HCT116 (cell line): Measurements from ENCODE around the gene SPI1. TPM values are rescaled to one million over a fixed set of nuclear protein-coding genes. Genes with fewer than 3 reads are reported as not detected.

Experiments used
- ATAC-seq: fragments of 200-7000 bp; cut with Tn5 transposase; 2 replicates; pipeline ENCODE4 v1.9.1; 2020; ENCODE audit warnings: mild to moderate bottlenecking, moderate library complexity
- BruUV-seq: library from RNA; stranded (reverse); fragments of 400-500 nt; replicated peaks from 2 replicates; lab custom pipeline; 2021; lab: Mats Ljungman, UMichigan
- CTCF ChIA-PET: fragments of 300-600 bp; sonication (Branson Sonifier 250); formaldehyde crosslinking; loops from one replicate; lab custom pipeline; 2021; ENCODE audit warnings: antibody characterized with exemption; lab: Charles Lee
- POLR2A ChIA-PET: fragments of 300-600, 350-600 bp; sonication (Branson Sonifier 250); formaldehyde crosslinking; loops from one replicate; lab custom pipeline; 2021; ENCODE audit warnings: antibody characterized with exemption; lab: Charles Lee
- RAD21 ChIA-PET, 2 experiments: fragments of 300-600 bp; sonication (Branson Sonifier 250); formaldehyde crosslinking; loops; one replicate each; lab custom pipeline; 2023; ENCODE audit warnings: low total read pairs in 2 of 2; ENCODE audit not compliant: uncharacterized antibody in 2 of 2, unreplicated experiment in 2 of 2, low non-redundant PET in 1 of 2; lab: Charles Lee
- DNase-seq: peaks from one replicate; pipeline ENCODE4 v3.0.0-alpha.2; 2010; ENCODE audit warnings: low read depth, low spot score
- H2AFZ ChIP-seq: fragments of 200-600 bp; shearing (Covaris generic), sonication (generic); 2 replicates; pipeline ENCODE4 v1.6.1; 2017; ENCODE audit warnings: low read depth, mixed run types, mixed read lengths, antibody characterized with exemption, low read length; ENCODE audit not compliant: poor library complexity, severe bottlenecking
- H3K27ac ChIP-seq: 2 replicates; pipeline ENCODE4 v1.5.1; 2012; ENCODE audit warnings: low read depth, low read length
- H3K27me3 ChIP-seq: fragments of 200-600 bp; sonication (generic); 2 replicates; pipeline ENCODE4 v1.6.1; 2016; ENCODE audit warnings: mixed run types, low read length, mixed read lengths; ENCODE audit not compliant: insufficient read depth
- H3K36me3 ChIP-seq, 2 experiments: fragments of 200-500 bp in 1 of 2; fragments of 200-600 bp in 1 of 2; sonication (Bioruptor generic) in 1 of 2; sonication (generic) in 1 of 2; 2 replicates each; pipeline versions ENCODE4 v1.5.1 to v1.6.1; 2014 to 2016; ENCODE audit warnings: low read length in 2 of 2, inconsistent platforms in 1 of 2, mixed read lengths in 1 of 2, mixed run types in 1 of 2; ENCODE audit not compliant: insufficient read depth in 2 of 2, control insufficient read depth in 1 of 2
- H3K4me1 ChIP-seq, 2 experiments: fragments of 200-600 bp in 1 of 2; sonication (generic) in 1 of 2; 2 replicates each; pipeline versions ENCODE4 v1.5.1 to v1.6.1; 2012 to 2017; ENCODE audit warnings: low read length in 2 of 2, inconsistent platforms in 1 of 2, mild to moderate bottlenecking in 1 of 2, mixed read lengths in 1 of 2, mixed run types in 1 of 2, moderate library complexity in 1 of 2; ENCODE audit not compliant: insufficient read depth in 2 of 2, control insufficient read depth in 1 of 2
- H3K4me2 ChIP-seq: fragments of 200-600 bp; sonication (generic); 2 replicates; pipeline ENCODE4 v1.6.1; 2017; ENCODE audit warnings: mixed run types, low read length, mixed read lengths
- H3K4me3 ChIP-seq, 2 experiments: fragments of 200-600 bp in 1 of 2; sonication (generic) in 1 of 2; replicated peaks in 1 of 2; 2 replicates each; pipeline ENCODE4 v1.5.1; 2011 to 2016; ENCODE audit warnings: low read length in 2 of 2, control low read depth in 1 of 2, low read depth in 1 of 2, mild to moderate bottlenecking in 1 of 2, mixed read lengths in 1 of 2, mixed run types in 1 of 2
- H3K79me2 ChIP-seq: fragments of 200-600 bp; sonication (generic); 2 replicates; pipeline ENCODE4 v1.6.1; 2017; ENCODE audit warnings: mild to moderate bottlenecking, mixed run types, low read length, moderate library complexity, mixed read lengths; ENCODE audit not compliant: insufficient read depth
- H3K9ac ChIP-seq: fragments of 200-600 bp; sonication (generic); 2 replicates; pipeline ENCODE4 v1.6.1; 2016; ENCODE audit warnings: low read length, mixed read lengths
- H3K9me2 ChIP-seq: fragments of 200-600 bp; sonication (generic), shearing (Covaris generic); 2 replicates; pipeline ENCODE4 v1.6.1; 2017; ENCODE audit warnings: mixed run types, mild to moderate bottlenecking, moderate library complexity; ENCODE audit not compliant: insufficient read depth
- H3K9me3 ChIP-seq, 2 experiments: fragments of 200-500 bp in 1 of 2; fragments of 200-600 bp in 1 of 2; sonication (Bioruptor generic) in 1 of 2; sonication (generic) in 1 of 2; 2 replicates each; pipeline ENCODE4 v1.6.1; 2014 to 2017; ENCODE audit warnings: low read length in 2 of 2, mixed read lengths in 2 of 2, inconsistent platforms in 1 of 2, low read depth in 1 of 2, mild to moderate bottlenecking in 1 of 2, mixed run types in 1 of 2, moderate library complexity in 1 of 2; ENCODE audit not compliant: control insufficient read depth in 1 of 2, insufficient read depth in 1 of 2
- H4K20me1 ChIP-seq: fragments of 200-600 bp; sonication (generic), shearing (Covaris generic); 2 replicates; pipeline ENCODE4 v1.6.1; 2017; ENCODE audit warnings: mixed run types, mild to moderate bottlenecking, moderate library complexity; ENCODE audit not compliant: insufficient read depth
- POLR2A ChIP-seq: IDR thresholded peaks from 2 replicates; pipeline ENCODE4 v1.7.0; 2011; ENCODE audit warnings: borderline replicate concordance; ENCODE audit not compliant: insufficient read depth, insufficient read length; ENCODE audit errors: extremely low read depth
- ZBTB33 ChIP-seq: IDR thresholded peaks from 2 replicates; pipeline ENCODE4 v1.6.1; 2011; ENCODE audit warnings: mild to moderate bottlenecking, low read length, moderate library complexity; ENCODE audit not compliant: insufficient replicate concordance; ENCODE audit errors: extremely low read depth
- intact Hi-C: fragments of 100-400 bp; cut with micrococcal nuclease; formaldehyde crosslinking; loops from 2 replicates; pipeline ENCODE4 v1.10.0; 2022
- microRNA-seq: library from miRNA; unstranded; fragments of <30 nt; microRNA quantifications from one replicate; pipeline ENCODE4, GENCODE V29; 2016; ENCODE audit warnings: borderline number of aligned reads
- total RNA-seq: library from RNA; stranded (reverse); gene quantifications from one replicate; pipeline ENCODE4 v1.2.1, GENCODE V29; 2021; ENCODE audit not compliant: unreplicated experiment

Gene SPI1
- total RNA-seq, 1 experiment from 2014 or later, result 0.32 TPM

GRCh38 chr11:47305734-47306483 is 72.4 kb downstream of the SPI1 start:
- Histone ChIP-seq H3K4me2 (no peak overlapping the region), H3K9me2 (no peaks in the 10 kb centered on the region), H3K27ac (no peak overlapping the region), H3K9me3 (no peaks in the 10 kb centered on the region)
- no peak for ATAC-seq
- TF ChIP-seq POLR2A (no peak), ZBTB33 (no peak)
- TF ChIP-seq, all 23 proteins: peak for 0
- POLR2A ChIA-PET, result no interaction called here
- Histone ChIP-seq H3K9ac (no peak overlapping the region), H3K79me2 (no peaks in the 10 kb centered on the region), H2AFZ (no peak overlapping the region), H3K4me3 (no peak overlapping the region), H3K4me1 (no peaks in the 10 kb centered on the region), H3K27me3 (no peaks in the 10 kb centered on the region), H3K36me3 (peaks cover 22 to 23% of the 10 kb centered on the region in 2 experiments), H4K20me1 (no peaks in the 10 kb centered on the region)
- BruUV-seq, result no TSS peak
- CTCF ChIA-PET, result no interaction called here
- intact Hi-C loops, result no loop called here
- DNase-seq, result no peak
- RAD21 ChIA-PET, result interaction anchor here in 1 of 2 experiments (0.5 kb wide), 1 partner anchor 13 kb away, joined by 8 read pairs; no protein-coding TSS in a partner anchor

Small RNA genes lying within 50 kb of the gene (microRNA-seq; reads per million reads assigned to microRNA genes)
- not detected for gene MIR4487

Other genes with a start within 250 kb of the SPI1 start
- 73.5 TPM for gene ARFGAP2, start 201.7 kb downstream of the SPI1 start, total RNA-seq
- gene PACSIN3, start 192.1 kb downstream of the SPI1 start, total RNA-seq, result 63.1 TPM
- 64.0 TPM for gene DDB2, start 163.6 kb downstream of the SPI1 start, total RNA-seq
- 21.5 TPM for gene ACP2, start 129.7 kb downstream of the SPI1 start, total RNA-seq
- gene NR1H3, start 120.6 kb downstream of the SPI1 start, total RNA-seq, result 23.5 TPM
- gene MADD, start 108.4 kb downstream of the SPI1 start, total RNA-seq, result 37.1 TPM
- 0.25 TPM for gene MYBPC3, start 25.8 kb downstream of the SPI1 start, total RNA-seq
- 23.9 TPM for gene SLC39A13, start 30.0 kb upstream of the SPI1 start, total RNA-seq
- 155 TPM for gene PSMC3, start 47.9 kb upstream of the SPI1 start, total RNA-seq
- 0.57 TPM for gene RAPSN, start 70.6 kb upstream of the SPI1 start, total RNA-seq
- 133 TPM for gene CELF1, start 174.6 kb upstream of the SPI1 start, total RNA-seq
- gene PTPMT1, start 187.1 kb upstream of the SPI1 start, total RNA-seq, result 71.6 TPM
- gene KBTBD4, start 200.4 kb upstream of the SPI1 start, total RNA-seq, result 13.2 TPM
- 134 TPM for gene NDUFS3, start 200.5 kb upstream of the SPI1 start, total RNA-seq
- not detected for gene FAM180B, start 208.1 kb upstream of the SPI1 start, total RNA-seq
- 0.34 TPM for gene C1QTNF4, start 215.9 kb upstream of the SPI1 start, total RNA-seq